Heart left ventricle (tissue), 16 donors: ENCODE results near the gene COLGALT1. TPM values are rescaled to one million over a fixed set of nuclear protein-coding genes. Genes with fewer than 3 reads are reported as not detected.

Experiments used
- ATAC-seq, 4 donors: fragments of 200-7000 bp; cut with Tn5 transposase; one replicate each; pipeline ENCODE4 v1.9.1; 2020 to 2022; ENCODE audit warnings: moderate library complexity in 4 of 4, mild to moderate bottlenecking in 3 of 4, moderate number of reproducible peaks in 1 of 4
- DNase-seq, 5 donors: peaks; one replicate each; pipeline ENCODE4 v3.0.0-alpha.2; 2020
- H3K27ac ChIP-seq, 12 donors: fragments of 200-600 bp; sonication (generic) in 4 of 12; one replicate each; pipeline versions ENCODE4 v1.5.0 to v1.8.0; 2016 to 2022; ENCODE audit warnings: mild to moderate bottlenecking in 2 of 12
- H3K27me3 ChIP-seq, 9 donors: fragments of 200-600 bp; sonication (generic) in 2 of 9; one replicate each; pipeline versions ENCODE4 v1.5.1 to v1.8.0; 2016 to 2022; ENCODE audit warnings: mild to moderate bottlenecking in 3 of 9
- H3K36me3 ChIP-seq, 9 donors: fragments of 200-600 bp; sonication (generic) in 2 of 9; one replicate each; pipeline versions ENCODE4 v1.5.0 to v1.8.0; 2018 to 2022; ENCODE audit warnings: mild to moderate bottlenecking in 2 of 9
- H3K4me1 ChIP-seq, 12 donors: fragments of 200-600 bp; sonication (generic) in 4 of 12; one replicate each; pipeline versions ENCODE4 v1.5.0 to v1.8.0; 2016 to 2022; ENCODE audit warnings: mild to moderate bottlenecking in 3 of 12
- H3K4me3 ChIP-seq, 12 donors: fragments of 200-600 bp; sonication (generic) in 4 of 12; one replicate each; pipeline versions ENCODE4 v1.5.0 to v1.8.0; 2017 to 2022; ENCODE audit warnings: mild to moderate bottlenecking in 9 of 12, moderate library complexity in 4 of 12
- H3K9me3 ChIP-seq, 12 donors: fragments of 200-600 bp; sonication (generic) in 4 of 12; one replicate each; pipeline versions ENCODE4 v1.5.0 to v1.8.0; 2016 to 2022; ENCODE audit warnings: mild to moderate bottlenecking in 1 of 12
- POLR2A ChIP-seq, 2 donors: fragments of 450-650 bp; IDR thresholded peaks; one replicate each; pipeline ENCODE4 v1.6.1; 2017; ENCODE audit warnings: antibody characterized with exemption in 2 of 2, mild to moderate bottlenecking in 2 of 2, moderate library complexity in 2 of 2
- WGBS, 4 donors: extraction: QIAGEN DNeasy Blood & Tissue Kit in 2 of 4; methylation state at CpG; one replicate each; pipeline versions ENCODE4 v1.1.5 to v1.1.7; 2013 to 2018; 5-methylcytosine and 5-hydroxymethylcytosine counted together
- intact Hi-C, 10 donors: fragments of 100-400 bp; cut with DNase I; formaldehyde crosslinking; loops; one replicate each; pipeline versions ENCODE4 v1.11.1 to v1.14.2; 2022
- polyA plus RNA-seq, 2 donors: library from polyadenylated mRNA; stranded (reverse); fragments of 200-250 nt; gene quantifications; one replicate each; pipeline ENCODE4 v1.2.3, GENCODE V29; 2013
- total RNA-seq, 9 donors: library from RNA; depleted of rRNA in 2 of 9; stranded (reverse); fragments of >200 nt in 2 of 9; fragmentation: NEBNext Ultra II Directional in 3 of 9; extraction: Animal tissue kit (Norgen Biotek cat#: 25700) in 3 of 9; gene quantifications; one replicate each; pipeline versions ENCODE4 v1.1.0 to v1.2.4, GENCODE V29; 2016 to 2023
- TF ChIP-seq, protein P1 (sequence below), 12 donors: fragments of 200-600 bp; sonication (generic) in 4 of 12; IDR thresholded peaks; one replicate each; pipeline versions ENCODE4 v1.5.0 to v1.8.0; 2018 to 2022; ENCODE audit warnings: antibody characterized with exemption in 12 of 12, mild to moderate bottlenecking in 5 of 12
- donor health status: ischemic (EF 13 %, LVEDD 7.1; RV severe dilation, severe dysfunction).
- donor health status: healthy with polysubstance abuse.
- donor health status: DM: no; HTN: yes; CAD: no.
- donor health status: DM: no; HTN: no; CAD: no.
- donor health status: ischemic (EF 25% LVEDD 6.9; RV normal size, moderate dysfunction).
- donor health status: ischemic (EF 25% LVEDD 5.7; RV mildly dilated, moderate dysfunction).
- donor health status: healthy.
- donor health status: DM: yes; HTN: yes; CAD: no.
- donor health status: ischemic (EF 35%, LVEDD 5.7; RV mildly dilated, moderate dysfunction).
- donor health status: nonischemic (EF 11% LVEDD 7.7; RV severe dilation, severe dysfunction).
- donor health status: DM: yes; HTN: yes; CAD: no.
- donor health status: PGD.
- donor health status: ischemic (EF 29% LVEDD 5.4; RV normal size, mild dysfunction).
- donor health status: nonischemic (EF 23%, LVEDD 6.1; RV moderate dilation, normal function).

The COLGALT1 gene
- total and polyA plus RNA-seq, 11 donors: 16.1 to 117 (median 32.6) TPM

DNA sequence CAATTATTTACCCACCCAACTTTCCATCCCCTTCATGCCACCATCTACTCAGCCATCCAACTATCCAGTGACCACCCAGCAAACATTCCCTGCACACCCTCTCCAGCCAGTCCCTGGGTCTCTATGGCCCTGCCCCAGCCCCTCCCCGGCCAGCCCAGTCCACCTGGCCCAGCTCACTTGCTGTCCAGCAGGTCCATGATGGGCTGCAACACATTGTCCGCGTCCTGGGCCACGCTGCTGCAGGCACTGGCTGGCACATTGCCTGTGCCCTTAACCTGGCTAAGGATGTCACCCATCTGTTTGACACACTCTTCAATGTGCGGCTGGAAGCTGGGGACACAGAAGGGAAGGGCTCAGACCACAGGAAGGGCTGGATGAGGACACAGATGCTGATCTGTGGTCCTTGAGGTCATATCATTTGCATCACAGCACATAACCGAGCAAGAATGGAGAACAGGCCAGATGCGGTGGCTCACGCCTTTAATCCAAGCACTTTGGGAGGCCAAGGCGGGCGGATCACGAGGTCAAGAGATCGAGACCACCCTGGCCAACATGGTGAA, 71.1 kb downstream of the COLGALT1 start:
- DNase-seq: no peak
- WGBS, 4 donors: 83 to 90% (median 84%) methylated on average over 12 of the region's 12 CpGs
- Histone ChIP-seq H3K9me3 (peaks cover 0 to 9% (median 4%) of the 10 kb centered on the region in 12 donors), H3K4me3 (no peak overlapping the region), H3K27me3 (no peaks in the 10 kb centered on the region), H3K36me3 (no peaks in the 10 kb centered on the region), H3K27ac (no peak overlapping the region), H3K4me1 (no peaks in the 10 kb centered on the region)
- intact Hi-C loops: no loop called here
- TF ChIP-seq POLR2A (IDR thresholded peaks at IDR 0.05): no peak
- TF ChIP-seq, protein P1, sequence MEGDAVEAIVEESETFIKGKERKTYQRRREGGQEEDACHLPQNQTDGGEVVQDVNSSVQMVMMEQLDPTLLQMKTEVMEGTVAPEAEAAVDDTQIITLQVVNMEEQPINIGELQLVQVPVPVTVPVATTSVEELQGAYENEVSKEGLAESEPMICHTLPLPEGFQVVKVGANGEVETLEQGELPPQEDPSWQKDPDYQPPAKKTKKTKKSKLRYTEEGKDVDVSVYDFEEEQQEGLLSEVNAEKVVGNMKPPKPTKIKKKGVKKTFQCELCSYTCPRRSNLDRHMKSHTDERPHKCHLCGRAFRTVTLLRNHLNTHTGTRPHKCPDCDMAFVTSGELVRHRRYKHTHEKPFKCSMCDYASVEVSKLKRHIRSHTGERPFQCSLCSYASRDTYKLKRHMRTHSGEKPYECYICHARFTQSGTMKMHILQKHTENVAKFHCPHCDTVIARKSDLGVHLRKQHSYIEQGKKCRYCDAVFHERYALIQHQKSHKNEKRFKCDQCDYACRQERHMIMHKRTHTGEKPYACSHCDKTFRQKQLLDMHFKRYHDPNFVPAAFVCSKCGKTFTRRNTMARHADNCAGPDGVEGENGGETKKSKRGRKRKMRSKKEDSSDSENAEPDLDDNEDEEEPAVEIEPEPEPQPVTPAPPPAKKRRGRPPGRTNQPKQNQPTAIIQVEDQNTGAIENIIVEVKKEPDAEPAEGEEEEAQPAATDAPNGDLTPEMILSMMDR (IDR thresholded peaks at IDR 0.05): no peak
- ATAC-seq: peak in 1 of 4 donors; percentile 21

DNA sequence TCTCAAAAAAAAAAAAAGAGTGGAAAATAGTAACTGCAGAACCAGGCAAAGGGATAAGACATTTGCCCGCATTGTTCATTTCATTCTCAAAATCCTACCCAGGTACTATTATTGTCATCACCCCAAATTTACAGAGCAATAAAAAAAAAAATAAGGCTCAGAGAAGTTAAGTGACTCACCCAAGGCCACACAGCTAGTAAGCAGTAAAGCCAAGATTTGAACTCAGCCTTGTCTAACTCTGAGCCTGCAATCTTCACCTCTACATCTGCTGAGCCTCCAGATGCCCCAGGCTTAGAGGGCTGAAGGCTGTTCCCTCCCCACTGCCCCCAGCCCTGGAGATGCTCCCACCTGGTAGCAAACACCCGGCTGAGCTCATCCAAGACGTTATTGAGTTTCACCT, 71.7 kb downstream of the COLGALT1 start:
- Histone ChIP-seq H3K9me3 (peaks cover 0 to 3% (median under 1%) of the 10 kb centered on the region in 12 donors), H3K36me3 (no peaks in the 10 kb centered on the region), H3K27me3 (no peaks in the 10 kb centered on the region), H3K27ac (no peak overlapping the region), H3K4me1 (no peaks in the 10 kb centered on the region), H3K4me3 (no peak overlapping the region)
- no peak for TF ChIP-seq POLR2A (IDR thresholded peaks at IDR 0.05)
- TF ChIP-seq, protein P1 (IDR thresholded peaks at IDR 0.05): no peak
- intact Hi-C loops: no loop called here
- DNase-seq: no peak
- WGBS, 4 donors: 77 to 91% (median 87%) methylated on average over 3 of the region's 3 CpGs
- no peak for ATAC-seq

DNA sequence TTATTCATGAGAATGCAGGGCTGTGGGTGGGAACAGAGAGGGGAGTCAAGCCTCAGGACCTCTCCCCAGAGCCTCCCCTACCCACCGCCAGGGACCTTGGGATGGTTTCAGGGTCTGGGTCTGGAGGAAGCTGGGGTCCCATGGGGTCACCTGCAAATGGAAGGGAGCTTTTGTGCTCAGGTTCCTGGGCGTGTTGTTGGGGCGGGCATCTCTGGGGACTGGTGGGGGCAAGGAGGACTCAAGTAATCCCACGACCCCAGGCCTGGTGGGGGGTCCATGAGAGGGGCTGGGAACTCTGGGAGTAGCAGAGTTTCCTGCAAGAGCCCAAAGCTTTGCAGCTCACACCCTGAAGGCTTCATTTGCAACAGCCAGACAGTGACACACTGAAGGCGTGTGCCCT, 72.5 kb downstream of the COLGALT1 start:
- H3K9me3 ChIP-seq: no peaks in the 10 kb centered on the region
- TF ChIP-seq POLR2A (IDR thresholded peaks at IDR 0.05): no peak
- TF ChIP-seq, protein P1 (IDR thresholded peaks at IDR 0.05): no peak
- no peaks in the 10 kb centered on the region for H3K4me1 ChIP-seq
- intact Hi-C loops: no loop called here
- no peak for ATAC-seq
- H3K36me3 ChIP-seq: no peaks in the 10 kb centered on the region
- no peak overlapping the region for H3K27ac ChIP-seq
- H3K4me3 ChIP-seq: no peak overlapping the region
- whole genome bisulfite sequencing, 4 donors: 73 to 81% (median 76%) methylated on average over 4 to 5 of the region's 5 CpGs
- no peak for DNase-seq
- H3K27me3 ChIP-seq: no peaks in the 10 kb centered on the region

DNA sequence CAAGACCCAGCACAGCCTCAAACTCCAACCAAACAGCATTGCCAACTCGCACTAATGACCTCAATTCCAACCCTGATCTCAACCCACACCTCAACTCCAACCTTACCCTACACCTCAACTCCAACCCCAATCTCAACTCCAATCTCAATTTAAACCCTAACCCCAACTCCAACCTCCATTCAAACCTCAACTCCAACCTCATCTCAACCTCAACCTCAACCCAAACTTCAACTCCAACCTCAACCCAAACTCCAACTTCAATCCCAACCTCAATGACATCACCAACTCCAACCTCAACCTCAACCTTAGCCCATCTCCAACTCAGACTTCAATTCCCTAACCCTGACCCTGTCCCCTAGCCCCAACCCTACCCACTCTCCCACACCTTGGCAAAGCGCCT, 74.3 kb downstream of the COLGALT1 start:
- no peak for TF ChIP-seq POLR2A (IDR thresholded peaks at IDR 0.05)
- TF ChIP-seq, protein P1 (IDR thresholded peaks at IDR 0.05): no peak
- Histone ChIP-seq H3K27me3 (no peaks in the 10 kb centered on the region), H3K36me3 (no peaks in the 10 kb centered on the region), H3K4me1 (no peaks in the 10 kb centered on the region), H3K27ac (no peak overlapping the region), H3K4me3 (no peak overlapping the region), H3K9me3 (no peaks in the 10 kb centered on the region)
- no peak for DNase-seq
- WGBS, 4 donors: 83 to 92% (median 90%) methylated on average over 2 of the region's 2 CpGs
- ATAC-seq: no peak
- intact Hi-C loops: no loop called here
